ENCODE data around the gene VDAC1. TPM values are rescaled to one million over a fixed set of nuclear protein-coding genes. Genes with fewer than 3 reads are reported as not detected.

Gene VDAC1
- total RNA-seq, 1 donor from 2014 or later = 125 TPM

DNA sequence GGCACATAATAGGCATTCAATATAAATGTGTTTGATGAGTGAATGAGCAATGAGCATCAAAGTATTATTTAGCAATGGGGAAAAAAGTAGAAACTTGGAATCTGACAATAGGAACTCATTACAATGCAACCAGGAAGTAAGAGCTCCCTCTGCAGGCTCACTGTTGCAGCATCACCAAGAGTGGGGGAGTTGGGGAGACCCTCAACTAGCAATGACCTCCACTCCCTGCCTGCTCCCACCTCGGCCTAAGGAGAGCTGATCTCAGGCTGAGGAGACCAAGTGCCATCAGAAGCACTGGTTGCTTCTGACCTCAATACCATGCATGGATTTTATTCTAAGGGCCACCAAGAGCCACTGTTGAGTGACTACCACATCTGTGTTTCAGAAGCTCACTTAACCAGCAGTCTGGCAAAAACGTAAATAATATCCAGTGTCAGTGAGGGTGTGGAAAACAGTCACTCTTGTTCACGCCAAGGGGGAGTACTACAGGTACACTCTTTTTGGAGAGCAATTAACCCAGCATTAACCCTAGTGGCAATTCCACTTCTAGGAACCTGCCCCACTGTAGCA, 8.0 kb downstream of the VDAC1 start:
- Histone ChIP-seq H3K27me3 (ENCODE audit: low read depth) (no peaks in the 10 kb centered on the region), H3K4me1 (peaks cover 79% of the 10 kb centered on the region), H3K36me3 (peaks cover 8% of the 10 kb centered on the region), H3K27ac (no peak overlapping the region), H3K9me3 (no peaks in the 10 kb centered on the region), H3K4me3 (no peak overlapping the region)
- TF ChIP-seq, protein P1, sequence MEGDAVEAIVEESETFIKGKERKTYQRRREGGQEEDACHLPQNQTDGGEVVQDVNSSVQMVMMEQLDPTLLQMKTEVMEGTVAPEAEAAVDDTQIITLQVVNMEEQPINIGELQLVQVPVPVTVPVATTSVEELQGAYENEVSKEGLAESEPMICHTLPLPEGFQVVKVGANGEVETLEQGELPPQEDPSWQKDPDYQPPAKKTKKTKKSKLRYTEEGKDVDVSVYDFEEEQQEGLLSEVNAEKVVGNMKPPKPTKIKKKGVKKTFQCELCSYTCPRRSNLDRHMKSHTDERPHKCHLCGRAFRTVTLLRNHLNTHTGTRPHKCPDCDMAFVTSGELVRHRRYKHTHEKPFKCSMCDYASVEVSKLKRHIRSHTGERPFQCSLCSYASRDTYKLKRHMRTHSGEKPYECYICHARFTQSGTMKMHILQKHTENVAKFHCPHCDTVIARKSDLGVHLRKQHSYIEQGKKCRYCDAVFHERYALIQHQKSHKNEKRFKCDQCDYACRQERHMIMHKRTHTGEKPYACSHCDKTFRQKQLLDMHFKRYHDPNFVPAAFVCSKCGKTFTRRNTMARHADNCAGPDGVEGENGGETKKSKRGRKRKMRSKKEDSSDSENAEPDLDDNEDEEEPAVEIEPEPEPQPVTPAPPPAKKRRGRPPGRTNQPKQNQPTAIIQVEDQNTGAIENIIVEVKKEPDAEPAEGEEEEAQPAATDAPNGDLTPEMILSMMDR (IDR thresholded peaks at IDR 0.05) = peak; percentile 43
- DNase-seq (no peak), ATAC-seq (no peak)
- intact Hi-C loops (cut with DNase I) = no loop called here

DNA sequence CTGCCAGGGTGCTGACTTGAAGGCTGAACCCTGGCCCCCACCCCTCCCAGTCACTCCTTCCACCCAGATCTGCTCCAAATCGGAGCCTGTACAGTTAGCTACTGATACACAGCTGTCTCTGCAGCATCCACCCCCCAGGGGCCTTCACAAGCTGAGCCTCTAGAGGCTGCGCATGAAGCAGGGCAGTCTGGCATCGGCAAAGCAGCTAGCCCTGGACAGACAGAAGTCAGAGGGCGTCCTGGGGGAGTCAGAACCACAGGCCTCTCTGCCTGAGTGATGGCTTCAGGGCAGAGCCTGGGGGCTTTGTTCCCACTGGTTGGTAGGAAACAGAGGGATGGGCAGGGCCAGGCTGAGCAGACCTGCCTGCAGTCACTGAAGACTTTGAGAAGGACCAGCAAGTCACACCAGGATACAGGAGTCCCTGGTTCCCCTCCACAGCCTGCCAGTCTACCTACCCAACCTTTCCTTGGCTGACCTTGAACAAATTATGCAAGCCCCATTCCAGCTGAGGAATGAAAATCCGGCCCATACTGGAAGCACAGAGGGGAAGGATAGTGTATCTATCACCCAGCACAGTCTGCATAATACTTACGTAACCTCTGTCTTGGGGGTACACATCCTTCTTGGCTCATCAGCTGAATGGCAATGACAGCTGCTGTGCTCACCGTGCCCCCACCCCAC, 8.8 kb downstream of the VDAC1 start:
- H3K9me3 ChIP-seq = no peaks in the 10 kb centered on the region
- DNase-seq (no peak), ATAC-seq (no peak)
- intact Hi-C loops (cut with DNase I) = no loop called here
- peaks cover 78% of the 10 kb centered on the region for H3K4me1 ChIP-seq
- H3K27me3 ChIP-seq (ENCODE audit: low read depth) = no peaks in the 10 kb centered on the region
- H3K36me3 ChIP-seq = peaks cover 7% of the 10 kb centered on the region
- TF ChIP-seq, protein P1 (IDR thresholded peaks at IDR 0.05) = no peak
- H3K4me3 ChIP-seq = no peak overlapping the region
- H3K27ac ChIP-seq = no peak overlapping the region

DNA sequence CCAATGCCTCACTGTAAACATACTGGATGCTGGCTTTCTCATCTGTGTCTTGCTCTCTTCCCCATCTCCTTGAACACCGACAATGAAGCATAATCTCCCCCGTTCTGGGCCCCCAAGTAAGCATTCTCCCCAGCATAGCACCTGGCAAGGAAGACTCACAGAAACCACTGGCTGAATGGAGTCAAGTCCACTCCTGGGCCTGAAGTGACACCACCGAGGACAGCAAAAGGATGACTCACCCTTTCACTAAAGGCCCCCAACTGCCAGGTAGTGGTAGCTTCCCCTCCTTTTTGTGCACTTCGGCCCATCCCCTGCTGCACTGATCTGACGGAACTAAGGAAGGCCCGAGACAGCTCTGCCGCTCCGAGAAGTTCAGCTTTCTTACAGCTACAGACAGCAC, 9.4 kb downstream of the VDAC1 start:
- no peaks in the 10 kb centered on the region for H3K27me3 ChIP-seq (ENCODE audit: low read depth)
- no peak overlapping the region for H3K4me3 ChIP-seq
- intact Hi-C loops (cut with DNase I) = no loop called here
- peaks cover 71% of the 10 kb centered on the region for H3K4me1 ChIP-seq
- no peaks in the 10 kb centered on the region for H3K9me3 ChIP-seq
- H3K36me3 ChIP-seq = peaks cover 10% of the 10 kb centered on the region
- DNase-seq (no peak), ATAC-seq (no peak)
- H3K27ac ChIP-seq = no peak overlapping the region
- TF ChIP-seq, protein P1 (IDR thresholded peaks at IDR 0.05) = no peak

DNA sequence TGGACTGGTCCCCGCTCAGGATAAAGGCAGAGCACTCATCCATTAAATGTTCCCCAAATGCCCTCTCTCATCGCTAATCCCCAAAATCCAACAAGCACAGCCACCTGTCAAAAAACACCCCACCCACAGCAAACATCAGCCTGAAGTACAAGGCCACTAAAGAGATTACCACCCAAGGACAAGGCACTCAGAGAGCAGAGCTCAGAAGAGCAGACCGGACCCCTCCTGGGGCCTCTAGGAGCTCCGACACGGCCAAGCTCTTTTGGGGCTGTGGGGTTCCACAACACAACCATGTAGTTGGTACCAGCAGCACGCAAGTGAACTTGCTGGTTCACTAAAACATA, 9.8 kb downstream of the VDAC1 start:
- no peak overlapping the region for H3K4me3 ChIP-seq
- peaks cover 67% of the 10 kb centered on the region for H3K4me1 ChIP-seq
- peaks cover 13% of the 10 kb centered on the region for H3K36me3 ChIP-seq
- ATAC-seq (no peak), DNase-seq (no peak)
- TF ChIP-seq, protein P1 (IDR thresholded peaks at IDR 0.05) = no peak
- intact Hi-C loops (cut with DNase I) = no loop called here
- H3K9me3 ChIP-seq = no peaks in the 10 kb centered on the region
- no peak overlapping the region for H3K27ac ChIP-seq
- no peaks in the 10 kb centered on the region for H3K27me3 ChIP-seq (ENCODE audit: low read depth)

DNA sequence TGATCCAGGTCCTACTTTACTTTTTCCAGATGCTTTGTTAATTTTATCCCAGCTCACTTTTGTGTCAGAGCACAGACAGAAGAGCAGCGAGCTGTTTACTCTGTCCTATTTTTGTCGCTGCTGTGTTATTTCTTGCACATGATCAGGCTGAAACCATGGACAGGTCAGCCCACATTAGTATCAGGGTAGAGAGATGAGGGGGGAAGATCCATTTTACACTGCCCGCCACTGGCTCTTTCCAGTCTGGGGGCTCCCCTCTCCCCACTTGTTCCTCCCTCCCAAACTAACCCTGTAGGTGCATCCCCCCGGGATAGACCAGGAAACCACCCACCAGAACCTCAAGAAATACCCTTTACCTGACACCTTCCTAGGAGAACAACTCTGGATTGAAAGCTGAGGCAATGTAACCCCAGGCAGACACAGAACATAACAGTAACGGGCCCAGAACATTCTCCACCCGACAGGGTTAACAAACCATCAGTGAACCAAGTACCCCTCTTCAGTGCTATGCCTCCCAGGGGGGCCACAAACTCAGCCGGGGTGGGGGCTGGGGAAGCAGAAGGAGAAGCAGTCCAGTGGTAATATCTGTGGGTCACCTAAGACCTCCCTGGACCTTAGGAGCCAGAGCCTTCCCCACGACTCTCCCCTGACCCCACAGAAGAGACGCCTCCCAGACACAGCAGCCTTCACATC, 10.3 kb downstream of the VDAC1 start:
- TF ChIP-seq, protein P1 (IDR thresholded peaks at IDR 0.05) = no peak
- intact Hi-C loops (cut with DNase I) = no loop called here
- H3K9me3 ChIP-seq = no peaks in the 10 kb centered on the region
- DNase-seq (no peak), ATAC-seq (no peak)
- H3K4me3 ChIP-seq = no peak overlapping the region
- peaks cover 62% of the 10 kb centered on the region for H3K4me1 ChIP-seq
- H3K36me3 ChIP-seq = peaks cover 19% of the 10 kb centered on the region
- H3K27me3 ChIP-seq (ENCODE audit: low read depth) = no peaks in the 10 kb centered on the region
- H3K27ac ChIP-seq = no peak overlapping the region
